ENCODE results near the gene ZNF592. TPM values are rescaled to one million over a fixed set of nuclear protein-coding genes. Genes with fewer than 3 reads are reported as not detected.

ZNF592 gene
- total RNA-seq, 4 donors from 2014 or later = 21.6 to 36.3 (median 32.6) TPM

GRCh38 chr15:84834969-84835368, 86.6 kb downstream of the ZNF592 start:
- TF ChIP-seq, protein P1, sequence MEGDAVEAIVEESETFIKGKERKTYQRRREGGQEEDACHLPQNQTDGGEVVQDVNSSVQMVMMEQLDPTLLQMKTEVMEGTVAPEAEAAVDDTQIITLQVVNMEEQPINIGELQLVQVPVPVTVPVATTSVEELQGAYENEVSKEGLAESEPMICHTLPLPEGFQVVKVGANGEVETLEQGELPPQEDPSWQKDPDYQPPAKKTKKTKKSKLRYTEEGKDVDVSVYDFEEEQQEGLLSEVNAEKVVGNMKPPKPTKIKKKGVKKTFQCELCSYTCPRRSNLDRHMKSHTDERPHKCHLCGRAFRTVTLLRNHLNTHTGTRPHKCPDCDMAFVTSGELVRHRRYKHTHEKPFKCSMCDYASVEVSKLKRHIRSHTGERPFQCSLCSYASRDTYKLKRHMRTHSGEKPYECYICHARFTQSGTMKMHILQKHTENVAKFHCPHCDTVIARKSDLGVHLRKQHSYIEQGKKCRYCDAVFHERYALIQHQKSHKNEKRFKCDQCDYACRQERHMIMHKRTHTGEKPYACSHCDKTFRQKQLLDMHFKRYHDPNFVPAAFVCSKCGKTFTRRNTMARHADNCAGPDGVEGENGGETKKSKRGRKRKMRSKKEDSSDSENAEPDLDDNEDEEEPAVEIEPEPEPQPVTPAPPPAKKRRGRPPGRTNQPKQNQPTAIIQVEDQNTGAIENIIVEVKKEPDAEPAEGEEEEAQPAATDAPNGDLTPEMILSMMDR (IDR thresholded peaks at IDR 0.05) = no peak
- TF ChIP-seq EP300 (IDR thresholded peaks at IDR 0.05) (no peak), POLR2A (IDR thresholded peaks at IDR 0.05) (no peak)
- Histone ChIP-seq H3K4me3 (no peak overlapping the region), H3K4me1 (peaks cover 0 to 30% (median 0%) of the 10 kb centered on the region in 4 donors), H3K9me3 (no peaks in the 10 kb centered on the region), H3K27me3 (no peaks in the 10 kb centered on the region), H3K27ac (no peak overlapping the region), H3K36me3 (no peaks in the 10 kb centered on the region)
- 89 to 93% methylated on average over 5 of the region's 5 CpGs for WGBS, 2 donors
- DNase-seq (ENCODE audit: low spot score in 2 of 2) = no peak

DNA sequence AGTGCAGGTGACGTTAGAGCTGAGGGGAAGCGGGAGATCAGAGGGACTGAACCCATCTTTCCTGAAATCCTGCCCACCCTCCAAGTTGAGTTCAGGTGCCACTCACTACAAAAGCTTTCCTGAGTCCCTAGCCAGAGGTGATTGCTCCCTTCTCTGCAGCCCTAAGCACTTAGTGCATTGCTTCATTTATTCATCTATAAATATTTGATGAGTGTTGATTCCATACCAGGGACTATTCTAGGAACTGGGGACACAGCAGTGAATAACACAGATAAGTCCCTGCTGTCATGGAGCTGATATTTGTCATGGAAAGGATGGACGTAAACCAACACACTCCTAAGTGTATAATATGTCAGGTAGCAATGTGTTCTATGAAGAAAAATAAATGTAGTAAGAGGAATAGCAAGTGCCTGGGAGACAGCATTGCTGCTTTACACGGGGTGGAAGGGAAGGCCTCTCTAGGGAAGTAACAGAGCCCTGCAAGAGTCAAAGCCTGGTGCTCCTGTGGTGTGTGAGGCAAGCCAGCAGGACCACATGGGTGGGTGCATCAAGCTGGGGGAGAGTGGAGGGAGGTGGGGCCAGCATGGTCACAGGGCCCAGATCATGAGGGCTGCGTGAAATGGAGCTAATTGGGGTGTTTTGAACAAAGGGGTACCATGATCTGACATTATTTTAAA, 87.4 kb downstream of the ZNF592 start:
- Histone ChIP-seq H3K36me3 (no peaks in the 10 kb centered on the region), H3K27me3 (no peaks in the 10 kb centered on the region), H3K27ac (no peak overlapping the region), H3K4me1 (peaks cover 0 to 38% (median 7%) of the 10 kb centered on the region in 4 donors), H3K4me3 (no peak overlapping the region), H3K9me3 (no peaks in the 10 kb centered on the region)
- 88 to 89% methylated on average over 5 of the region's 5 CpGs for WGBS, 2 donors
- TF ChIP-seq EP300 (IDR thresholded peaks at IDR 0.05) (no peak), POLR2A (IDR thresholded peaks at IDR 0.05) (no peak)
- TF ChIP-seq, protein P1 (IDR thresholded peaks at IDR 0.05) = no peak
- DNase-seq (ENCODE audit: low spot score in 2 of 2) = no peak

GRCh38 chr15:84836844-84837243, 88.5 kb downstream of the ZNF592 start:
- H3K27me3 ChIP-seq = no peaks in the 10 kb centered on the region
- DNase-seq (ENCODE audit: low spot score in 2 of 2) = no peak
- H3K4me1 ChIP-seq = peaks cover 0 to 37% (median 13%) of the 10 kb centered on the region in 4 donors
- no peaks in the 10 kb centered on the region for H3K9me3 ChIP-seq
- no peak overlapping the region for H3K4me3 ChIP-seq
- 91 to 97% methylated on average over 1 of the region's 1 CpG for WGBS, 2 donors
- no peaks in the 10 kb centered on the region for H3K36me3 ChIP-seq
- H3K27ac ChIP-seq = no peak overlapping the region
- TF ChIP-seq, protein P1 (IDR thresholded peaks at IDR 0.05) = no peak
- no peak for TF ChIP-seq POLR2A (IDR thresholded peaks at IDR 0.05)
- TF ChIP-seq EP300 (IDR thresholded peaks at IDR 0.05) = no peak

DNA sequence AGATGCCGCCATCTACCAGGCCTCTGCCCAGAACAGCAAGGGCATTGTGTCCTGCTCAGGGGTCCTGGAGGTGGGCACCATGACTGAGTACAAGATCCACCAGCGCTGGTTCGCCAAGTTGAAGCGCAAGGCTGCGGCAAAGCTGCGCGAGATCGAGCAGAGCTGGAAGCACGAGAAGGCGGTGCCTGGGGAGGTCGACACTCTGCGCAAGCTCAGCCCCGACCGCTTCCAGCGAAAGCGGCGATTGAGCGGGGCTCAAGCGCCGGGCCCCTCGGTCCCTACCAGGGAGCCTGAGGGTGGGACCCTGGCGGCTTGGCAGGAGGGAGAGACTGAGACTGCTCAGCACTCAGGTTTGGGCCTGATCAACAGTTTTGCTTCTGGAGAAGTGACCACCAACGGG, 91.3 kb downstream of the ZNF592 start:
- Histone ChIP-seq H3K4me3 (no peak overlapping the region), H3K27ac (peak overlapping the region in 1 of 4 donors; percentile 77), H3K4me1 (peaks cover 0 to 17% (median 13%) of the 10 kb centered on the region in 4 donors), H3K36me3 (no peaks in the 10 kb centered on the region), H3K27me3 (no peaks in the 10 kb centered on the region), H3K9me3 (no peaks in the 10 kb centered on the region)
- DNase-seq (ENCODE audit: low spot score in 2 of 2) = no peak
- TF ChIP-seq POLR2A (IDR thresholded peaks at IDR 0.05) (no peak), EP300 (IDR thresholded peaks at IDR 0.05) (no peak)
- WGBS, 2 donors = 95 to 98% methylated on average over 23 of the region's 23 CpGs

DNA sequence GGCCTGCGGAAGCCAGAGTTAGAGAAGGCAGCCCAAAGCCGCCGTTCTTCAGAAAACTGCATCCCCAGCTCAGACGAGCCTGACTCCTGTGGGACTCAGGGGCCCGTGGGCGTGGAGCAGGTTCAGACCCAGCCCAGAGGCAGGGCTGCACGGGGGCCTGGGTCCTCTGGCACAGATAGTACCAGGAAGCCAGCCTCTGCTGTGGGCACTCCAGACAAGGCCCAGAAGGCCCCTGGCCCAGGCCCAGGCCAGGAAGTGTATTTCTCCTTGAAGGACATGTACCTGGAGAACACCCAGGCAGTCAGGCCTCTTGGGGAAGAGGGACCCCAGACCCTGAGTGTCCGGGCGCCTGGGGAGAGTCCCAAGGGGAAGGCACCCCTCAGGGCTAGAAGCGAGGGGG, 91.9 kb downstream of the ZNF592 start:
- peak overlapping the region in 3 of 4 donors; percentile 26 to 81 (median 77) for H3K27ac ChIP-seq
- 72 to 80% methylated on average over 7 of the region's 10 CpGs for WGBS, 2 donors
- TF ChIP-seq, protein P1 (IDR thresholded peaks at IDR 0.05) = no peak
- TF ChIP-seq EP300 (IDR thresholded peaks at IDR 0.05) (no peak), POLR2A (IDR thresholded peaks at IDR 0.05) (no peak)
- no peak overlapping the region for H3K4me3 ChIP-seq
- H3K27me3 ChIP-seq = no peaks in the 10 kb centered on the region
- DNase-seq (ENCODE audit: low spot score in 2 of 2) = no peak
- H3K36me3 ChIP-seq = no peaks in the 10 kb centered on the region
- H3K4me1 ChIP-seq = peaks cover 0 to 17% (median 13%) of the 10 kb centered on the region in 4 donors
- no peaks in the 10 kb centered on the region for H3K9me3 ChIP-seq

Measured in tibial nerve (tissue), 4 donors.